Rectal smooth muscle tissue (tissue), 1 donor: Measurements from ENCODE around the gene ZNF532.
"Not testable (repeated sequence)": the region's sequence is repeated elsewhere in the genome, so short reads cannot be mapped to it uniquely, and the experiment has no call there.

Experiments used
- H3K27ac ChIP-seq: one replicate; pipeline ENCODE4 v1.7.0; 2013; ENCODE audit warnings: low read depth, low read length, inconsistent platforms
- H3K27me3 ChIP-seq: one replicate; pipeline ENCODE4 v1.7.0; 2013; ENCODE audit warnings: low read length; ENCODE audit not compliant: control insufficient read depth, insufficient read depth
- H3K36me3 ChIP-seq: one replicate; pipeline ENCODE4 v1.7.0; 2013; ENCODE audit warnings: low read length; ENCODE audit not compliant: control insufficient read depth, insufficient read depth
- H3K4me1 ChIP-seq: one replicate; pipeline ENCODE4 v1.7.0; 2013; ENCODE audit warnings: low read length; ENCODE audit not compliant: control insufficient read depth, insufficient read depth
- H3K4me3 ChIP-seq: one replicate; pipeline ENCODE4 v1.7.0; 2013; ENCODE audit warnings: low read length
- H3K9ac ChIP-seq: one replicate; pipeline ENCODE4 v1.7.0; 2013; ENCODE audit warnings: low read length

ZNF532 gene

DNA sequence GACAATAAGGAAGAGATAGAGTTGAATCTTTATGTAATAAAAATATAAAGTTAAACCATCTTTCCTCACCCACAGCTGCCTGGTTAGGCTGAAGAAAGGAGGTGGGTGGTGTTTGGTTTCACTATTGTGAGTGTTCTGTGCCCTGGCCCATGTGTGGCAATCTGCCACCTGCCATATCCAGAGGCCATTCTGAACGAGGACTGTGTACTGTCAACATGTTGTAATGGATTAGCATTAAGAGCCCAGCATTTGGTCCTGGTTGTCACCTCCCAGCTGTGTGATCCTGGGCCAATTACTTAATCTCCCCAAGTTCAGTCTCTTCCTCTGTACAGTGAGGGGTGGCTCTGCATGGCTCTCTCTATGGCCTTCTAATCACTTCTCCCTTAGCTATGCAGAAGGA is 156.8 kb downstream of the ZNF532 start:
- no peaks in the 10 kb centered on the region for H3K27me3 ChIP-seq
- H3K9ac ChIP-seq = no peak overlapping the region
- H3K27ac ChIP-seq = no peak overlapping the region
- H3K4me3 ChIP-seq = no peak overlapping the region
- H3K36me3 ChIP-seq = no peaks in the 10 kb centered on the region
- H3K4me1 ChIP-seq = no peaks in the 10 kb centered on the region

DNA sequence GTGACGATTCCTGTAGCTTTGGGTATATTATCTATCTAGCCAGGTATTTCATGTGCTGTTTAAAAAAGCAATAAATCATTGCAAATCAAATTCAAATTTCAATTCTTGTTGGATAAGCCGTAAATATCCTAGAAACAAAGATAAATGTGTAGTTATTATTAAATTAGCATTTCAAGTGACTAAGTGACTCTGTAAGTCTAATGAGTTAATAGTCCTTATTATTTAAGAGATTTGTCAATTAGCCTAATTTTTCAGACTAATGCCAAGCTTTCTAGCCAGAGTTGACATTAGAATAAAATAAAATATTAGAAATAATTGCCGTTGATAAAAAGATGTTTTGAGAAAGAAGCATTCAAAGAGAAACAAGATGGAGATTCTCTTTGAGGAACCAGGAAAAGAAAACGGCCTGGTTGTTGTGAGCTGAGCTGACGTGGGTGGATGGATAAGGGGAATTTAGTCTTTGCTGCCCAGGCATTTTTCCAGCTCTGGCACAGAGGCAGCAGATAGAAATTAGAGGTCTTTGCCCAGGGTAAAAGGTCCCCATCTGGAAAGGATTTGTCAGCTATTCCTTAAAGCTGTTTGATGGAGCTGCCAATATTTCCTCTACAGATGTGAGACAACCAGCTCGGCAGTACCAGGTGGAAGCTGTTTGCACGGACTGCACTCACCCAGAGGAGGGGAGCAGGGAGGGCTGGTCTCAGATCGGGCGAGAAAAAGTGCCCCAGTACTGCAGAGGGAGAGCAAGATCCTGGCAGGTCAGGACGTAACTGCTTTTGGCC is 157.7 kb downstream of the ZNF532 start:
- Histone ChIP-seq H3K4me3 (no peak overlapping the region), H3K27ac (no peak overlapping the region), H3K36me3 (no peaks in the 10 kb centered on the region), H3K9ac (no peak overlapping the region), H3K27me3 (no peaks in the 10 kb centered on the region), H3K4me1 (no peaks in the 10 kb centered on the region)

DNA sequence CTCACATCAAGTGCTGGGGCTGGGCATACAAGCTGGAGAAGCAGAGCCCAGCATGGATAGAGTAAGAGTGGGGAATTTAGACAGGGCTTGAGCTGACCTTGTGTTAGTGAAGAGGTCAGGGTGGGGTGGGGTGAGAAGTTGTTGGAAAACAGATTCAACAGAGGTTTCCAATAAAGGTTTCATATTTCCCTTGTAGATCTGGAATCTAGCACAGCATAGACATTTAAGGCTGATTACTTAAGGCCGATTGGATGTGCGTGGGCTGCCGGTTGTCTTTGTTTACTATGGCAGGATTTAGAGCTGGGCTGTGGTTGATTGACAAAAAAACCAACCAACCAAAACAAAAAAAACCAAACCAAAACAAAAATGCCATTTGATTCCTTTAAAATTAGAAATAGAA is 160.2 kb downstream of the ZNF532 start:
- Histone ChIP-seq H3K27me3 (no peaks in the 10 kb centered on the region), H3K4me3 (no peak overlapping the region), H3K36me3 (no peaks in the 10 kb centered on the region), H3K4me1 (no peaks in the 10 kb centered on the region), H3K27ac (no peak overlapping the region), H3K9ac (no peak overlapping the region)

DNA sequence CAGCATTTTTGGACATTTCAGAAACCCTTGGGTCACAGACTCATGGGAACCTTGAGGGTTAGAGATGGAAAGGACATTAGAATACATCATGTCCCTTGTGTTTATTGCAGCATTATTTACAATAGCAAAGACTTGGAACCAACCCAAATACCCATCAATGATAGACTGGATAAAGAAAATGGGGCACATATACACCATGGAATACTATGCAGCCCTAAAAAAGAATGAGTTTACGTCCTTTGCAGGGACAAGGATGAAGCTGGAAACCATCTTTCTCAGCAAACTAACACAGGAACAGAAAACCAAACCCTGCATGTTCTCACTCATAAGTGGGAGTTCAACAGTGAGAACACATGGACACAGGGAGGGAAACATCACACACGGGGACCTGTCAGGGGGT is 160.9 kb downstream of the ZNF532 start:
- H3K27ac ChIP-seq, H3K9ac ChIP-seq, H3K36me3 ChIP-seq, H3K4me3 ChIP-seq, H3K4me1 ChIP-seq, H3K27me3 ChIP-seq: not testable (repeated sequence)

DNA sequence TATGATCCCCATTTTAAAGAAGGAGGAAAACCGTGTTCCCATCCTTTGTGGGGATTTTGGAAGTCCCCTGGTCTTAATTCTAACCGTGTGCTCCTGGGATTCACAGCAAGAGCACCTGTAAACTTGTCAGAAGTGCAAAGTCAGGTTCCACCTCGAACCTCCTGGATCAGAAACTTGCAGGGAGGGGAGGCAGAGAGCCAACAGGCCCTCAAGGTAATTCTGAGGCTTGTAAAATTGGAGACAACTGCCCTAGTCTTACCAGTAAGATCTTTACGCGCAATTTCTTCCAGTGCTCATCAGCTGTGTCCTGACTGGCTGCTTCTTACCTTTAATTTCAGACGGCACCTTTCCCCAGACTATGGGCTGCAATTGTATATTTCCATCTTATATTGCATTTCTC is 161.7 kb downstream of the ZNF532 start:
- Histone ChIP-seq H3K4me1 (no peaks in the 10 kb centered on the region), H3K9ac (no peak overlapping the region), H3K27ac (no peak overlapping the region), H3K36me3 (no peaks in the 10 kb centered on the region), H3K4me3 (no peak overlapping the region), H3K27me3 (no peaks in the 10 kb centered on the region)

DNA sequence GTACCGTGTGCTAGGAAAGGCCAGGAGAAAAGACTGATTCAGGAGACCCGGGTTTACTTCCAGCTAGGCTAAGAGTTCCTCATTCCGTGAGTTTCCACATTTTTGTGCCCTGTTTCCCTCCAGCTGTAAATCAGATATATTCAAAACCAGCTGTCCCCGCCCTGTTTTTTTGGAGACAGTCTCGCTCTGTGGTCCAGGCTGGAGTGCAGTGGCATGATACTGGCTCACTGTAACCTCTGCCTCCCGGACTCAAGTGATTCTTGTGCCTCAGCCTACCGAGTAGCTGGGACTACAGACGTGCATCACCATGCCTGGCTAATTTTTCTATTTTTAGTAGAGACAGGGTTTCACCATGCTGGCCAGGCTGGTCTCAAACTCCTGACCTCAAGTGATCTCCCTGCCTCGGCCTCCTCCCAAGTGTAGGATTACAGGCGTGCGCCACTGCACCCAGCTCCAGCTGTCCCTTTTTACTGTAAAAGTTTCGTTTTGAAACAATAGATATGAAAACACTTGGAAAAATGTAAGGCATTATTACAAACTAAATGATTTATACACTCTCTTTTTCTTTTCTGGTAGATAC is 162.2 kb downstream of the ZNF532 start:
- Histone ChIP-seq H3K4me1 (no peaks in the 10 kb centered on the region), H3K27me3 (no peaks in the 10 kb centered on the region), H3K27ac (no peak overlapping the region), H3K36me3 (no peaks in the 10 kb centered on the region), H3K4me3 (no peak overlapping the region), H3K9ac (no peak overlapping the region)

DNA sequence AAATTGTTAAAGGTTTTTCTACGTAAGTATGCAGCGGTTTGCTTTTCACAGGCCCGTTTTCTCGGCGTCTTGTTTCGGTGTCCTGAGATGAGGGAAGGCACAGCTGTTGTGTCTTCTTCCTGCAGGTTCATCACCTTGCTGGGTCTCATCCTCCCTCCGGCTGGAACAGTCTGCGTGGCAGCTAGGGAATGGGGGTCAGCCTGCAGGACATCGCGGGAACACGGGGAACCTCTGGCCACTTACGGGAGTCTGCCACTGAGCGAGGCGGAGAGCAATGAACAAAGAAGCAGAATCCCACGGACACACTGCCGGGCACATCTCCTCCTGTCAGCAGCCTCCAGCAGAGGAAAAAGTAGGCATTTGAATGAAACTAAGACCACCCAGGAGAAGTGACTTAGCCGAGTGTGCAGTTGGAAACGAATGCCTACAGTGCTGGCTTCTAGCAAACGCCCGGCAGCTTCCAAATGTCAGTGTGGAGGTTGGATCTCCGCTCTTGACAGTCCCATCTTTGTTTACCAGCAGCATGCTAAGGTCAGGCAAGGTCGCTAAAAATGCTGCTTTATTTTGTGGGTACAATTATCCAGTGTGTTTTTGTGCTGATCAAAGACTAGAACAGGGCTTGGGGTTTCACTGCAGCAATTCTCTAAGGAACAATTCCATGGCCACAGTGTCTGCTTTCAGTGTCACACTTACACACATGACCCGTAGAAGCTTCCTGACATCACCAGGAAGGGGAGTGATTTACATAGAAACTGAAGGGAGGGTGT is 165.2 kb downstream of the ZNF532 start:
- H3K27ac ChIP-seq = no peak overlapping the region
- no peak overlapping the region for H3K9ac ChIP-seq

DNA sequence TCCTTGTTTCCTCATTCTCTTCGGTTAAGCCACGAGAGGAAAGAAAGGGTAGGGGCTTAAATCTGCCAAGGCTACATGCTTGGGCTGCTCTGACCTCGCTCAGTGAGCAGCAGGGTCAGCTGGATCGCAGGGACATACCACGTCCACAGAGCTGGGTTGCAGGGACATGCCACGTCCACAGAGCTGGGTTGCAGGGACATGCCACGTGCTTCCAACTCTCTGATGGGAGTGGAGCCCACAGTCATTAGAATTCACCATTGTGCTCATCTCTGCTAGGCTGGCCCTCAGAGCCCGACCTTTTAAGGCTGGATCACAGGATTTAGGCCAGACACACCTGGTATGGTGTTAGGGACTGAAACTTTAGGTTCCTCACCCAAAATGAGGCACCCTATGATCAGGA is 167.6 kb downstream of the ZNF532 start:
- Histone ChIP-seq H3K9ac (no peak overlapping the region), H3K4me1 (no peaks in the 10 kb centered on the region), H3K4me3 (no peak overlapping the region), H3K27ac (no peak overlapping the region), H3K27me3 (no peaks in the 10 kb centered on the region), H3K36me3 (no peaks in the 10 kb centered on the region)

More for the DNA sequence above, 165.2 kb downstream of the ZNF532 start:
- Histone ChIP-seq H3K27me3 (no peaks in the 10 kb centered on the region), H3K4me1 (no peaks in the 10 kb centered on the region), H3K4me3 (no peak overlapping the region), H3K36me3 (no peaks in the 10 kb centered on the region)

DNA sequence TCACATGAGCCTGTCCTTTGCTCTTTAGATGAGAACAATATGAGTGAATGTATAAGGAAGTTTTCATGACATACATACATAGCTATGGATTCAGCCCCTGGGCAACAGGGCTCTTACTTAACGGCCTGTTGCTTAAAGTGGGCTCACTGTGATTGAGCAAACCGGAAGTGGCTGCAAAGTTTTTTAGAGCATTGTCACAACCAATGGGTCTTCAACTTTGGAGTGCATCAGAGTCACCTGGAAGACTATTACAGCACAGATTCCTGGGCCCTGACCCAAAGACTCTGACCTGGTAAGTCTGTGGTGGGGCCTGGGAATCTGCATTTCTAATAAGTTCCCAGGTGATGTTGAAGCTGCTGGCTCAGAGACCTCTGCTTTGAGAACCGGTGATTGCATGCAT is 168.7 kb downstream of the ZNF532 start:
- Histone ChIP-seq H3K27ac (no peak overlapping the region), H3K27me3 (no peaks in the 10 kb centered on the region), H3K4me1 (no peaks in the 10 kb centered on the region), H3K9ac (no peak overlapping the region), H3K36me3 (no peaks in the 10 kb centered on the region), H3K4me3 (no peak overlapping the region)

DNA sequence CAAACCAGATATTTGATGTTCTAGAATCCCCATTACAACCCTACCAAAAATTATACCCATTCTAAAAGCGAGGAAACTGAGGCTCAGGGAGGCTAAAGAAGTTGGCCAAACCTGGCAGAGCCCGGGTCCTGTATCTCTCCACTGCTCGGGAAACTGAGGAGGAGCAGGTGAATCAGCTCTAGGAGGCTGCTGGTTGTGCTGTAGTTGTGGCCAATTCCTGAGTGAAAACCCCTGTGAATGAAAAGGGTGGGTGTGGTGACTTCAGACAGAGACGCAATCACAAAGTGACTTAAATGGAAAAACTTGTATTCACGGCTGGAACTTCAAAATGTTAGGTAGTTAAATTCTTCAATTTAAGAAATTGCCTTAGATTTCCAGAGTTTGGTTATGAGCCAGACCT is 169.3 kb downstream of the ZNF532 start:
- Histone ChIP-seq H3K4me3 (no peak overlapping the region), H3K27ac (no peak overlapping the region), H3K4me1 (no peaks in the 10 kb centered on the region), H3K36me3 (no peaks in the 10 kb centered on the region), H3K27me3 (no peaks in the 10 kb centered on the region), H3K9ac (no peak overlapping the region)

DNA sequence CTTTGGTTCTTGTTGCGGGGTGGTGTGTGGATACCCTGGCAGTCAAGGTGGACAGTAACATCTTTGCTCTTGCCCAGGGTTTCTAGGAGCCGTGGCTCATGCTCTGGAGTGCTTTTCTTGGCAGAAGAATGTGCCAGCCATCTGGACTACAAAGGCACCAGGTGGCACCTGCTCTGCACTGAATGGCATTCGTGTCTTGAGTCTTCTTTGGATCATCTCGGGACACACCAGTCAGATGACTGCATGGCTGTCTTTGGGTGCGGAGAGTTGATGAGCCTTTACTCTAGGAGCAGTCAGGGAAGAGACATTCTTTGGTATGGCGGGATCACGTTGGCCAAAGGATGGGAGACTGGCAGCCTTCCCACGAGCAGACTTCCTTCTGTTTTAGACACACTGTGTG is 170.9 kb downstream of the ZNF532 start:
- H3K27ac ChIP-seq = no peak overlapping the region
- no peaks in the 10 kb centered on the region for H3K36me3 ChIP-seq
- H3K4me3 ChIP-seq = no peak overlapping the region
- no peaks in the 10 kb centered on the region for H3K27me3 ChIP-seq
- no peak overlapping the region for H3K9ac ChIP-seq
- H3K4me1 ChIP-seq = no peaks in the 10 kb centered on the region
